T-helper 1 cell treated with Interleukin-12 subunit alpha and Interleukin-12 subunit beta and Interleukin-4 antibody, amounts not matched to agents 30 μg/mL and 1 μg/mL, for 36 hours (primary cell): Measurements from ENCODE around the gene EMD.

Experiments used
- H3K27ac Mint-ChIP-seq: one replicate; pipeline ENCODE4 v1.8.0; 2021; ENCODE audit warnings: mild to moderate bottlenecking, mixed read lengths
- H3K27me3 Mint-ChIP-seq: one replicate; pipeline ENCODE4 v1.8.0; 2021; ENCODE audit warnings: low read depth, mixed read lengths
- H3K36me3 Mint-ChIP-seq: one replicate; pipeline ENCODE4 v1.8.0; 2021; ENCODE audit warnings: low read depth, mixed read lengths
- H3K4me1 Mint-ChIP-seq: one replicate; pipeline ENCODE4 v1.8.0; 2021; ENCODE audit warnings: low read depth, mixed read lengths
- H3K4me3 Mint-ChIP-seq: one replicate; pipeline ENCODE4 v1.8.0; 2021; ENCODE audit warnings: mild to moderate bottlenecking, moderate library complexity, mixed read lengths
- H3K9me3 Mint-ChIP-seq: one replicate; pipeline ENCODE4 v1.8.0; 2021; ENCODE audit warnings: mixed read lengths

Gene EMD

GRCh38 chrX:154372612-154373022 lies 6.5 kb upstream of the EMD start:
- H3K4me3 Mint-ChIP-seq, result peak overlapping the region; percentile 81

GRCh38 chrX:154373340-154374306 lies 5.5 kb upstream of the EMD start:
- H3K9me3 Mint-ChIP-seq, result no peaks in the 10 kb centered on the region
- peaks cover 7% of the 10 kb centered on the region for H3K36me3 Mint-ChIP-seq
- H3K27me3 Mint-ChIP-seq, result no peaks in the 10 kb centered on the region
- peak overlapping the region; percentile 31 for H3K27ac Mint-ChIP-seq
- peak overlapping the region; percentile 74 for H3K4me3 Mint-ChIP-seq
- peaks cover 16% of the 10 kb centered on the region for H3K4me1 Mint-ChIP-seq

More at GRCh38 chrX:154372612-154373022, 6.5 kb upstream of the EMD start:
- no peaks in the 10 kb centered on the region for H3K9me3 Mint-ChIP-seq
- H3K27me3 Mint-ChIP-seq, result no peaks in the 10 kb centered on the region
- peak overlapping the region; percentile 92 for H3K27ac Mint-ChIP-seq
- peaks cover 11% of the 10 kb centered on the region for H3K36me3 Mint-ChIP-seq
- peaks cover 24% of the 10 kb centered on the region for H3K4me1 Mint-ChIP-seq

- Mint-ChIP-seq H3K9me3 (no peaks in the 10 kb centered on the region), H3K36me3 (peaks cover 7% of the 10 kb centered on the region), H3K27ac (peak within 1 kb of the TSS; percentile 31), H3K4me3 (peak within 1 kb of the TSS; percentile 74), H3K27me3 (no peaks in the 10 kb centered on the region), H3K4me1 (peaks cover 16% of the 10 kb centered on the region)
These were observed 4.6 kb upstream of the EMD start, which contains the start of gene FLNA for GRCh38 chrX:154374313-154375155. Gene FLNA (minus strand): TSS chrX:154374634. CDS start chrX:154371245, 3,389 bp downstream.

- Mint-ChIP-seq H3K4me3 (peak overlapping the region; percentile 17), H3K9me3 (no peaks in the 10 kb centered on the region), H3K4me1 (peaks cover 20% of the 10 kb centered on the region), H3K27ac (no peak overlapping the region), H3K36me3 (peaks cover 5% of the 10 kb centered on the region), H3K27me3 (no peaks in the 10 kb centered on the region)
These were observed 4.0 kb upstream of the EMD start for GRCh38 chrX:154375156-154375504.

DNA sequence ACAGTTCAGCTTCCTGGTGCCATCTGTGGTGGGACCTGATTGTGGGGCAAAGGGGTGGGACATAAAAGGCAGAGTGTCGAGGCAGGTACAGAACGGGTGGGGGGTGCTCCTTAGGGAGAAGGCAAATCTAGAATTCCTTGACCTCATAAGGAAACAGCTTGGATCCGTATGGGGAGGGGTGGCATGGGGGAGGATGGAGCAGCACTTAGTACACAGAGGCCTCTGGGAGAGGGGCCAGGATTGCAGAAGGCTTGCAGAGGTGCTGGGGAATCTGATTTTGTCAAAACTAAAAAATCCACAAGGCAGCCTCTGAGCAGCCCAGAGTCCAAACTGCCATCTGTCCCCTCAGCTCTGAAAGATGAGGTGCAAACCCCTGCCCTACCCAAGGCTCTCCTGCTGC lies 2.3 kb upstream of the EMD start:
- H3K27ac Mint-ChIP-seq, result no peak overlapping the region
- no peaks in the 10 kb centered on the region for H3K27me3 Mint-ChIP-seq
- H3K36me3 Mint-ChIP-seq, result peaks cover 7% of the 10 kb centered on the region
- H3K4me1 Mint-ChIP-seq, result peaks cover 27% of the 10 kb centered on the region
- H3K9me3 Mint-ChIP-seq, result no peaks in the 10 kb centered on the region
- no peak overlapping the region for H3K4me3 Mint-ChIP-seq

- H3K9me3 Mint-ChIP-seq, result no peaks in the 10 kb centered on the region
- peak overlapping the region; percentile 78 for H3K27ac Mint-ChIP-seq
- peak overlapping the region; percentile 60 for H3K4me3 Mint-ChIP-seq
- no peaks in the 10 kb centered on the region for H3K27me3 Mint-ChIP-seq
- H3K36me3 Mint-ChIP-seq, result peaks cover 7% of the 10 kb centered on the region
- peaks cover 20% of the 10 kb centered on the region for H3K4me1 Mint-ChIP-seq
These were observed 866 bp upstream of the EMD start for GRCh38 chrX:154378059-154378798.

DNA sequence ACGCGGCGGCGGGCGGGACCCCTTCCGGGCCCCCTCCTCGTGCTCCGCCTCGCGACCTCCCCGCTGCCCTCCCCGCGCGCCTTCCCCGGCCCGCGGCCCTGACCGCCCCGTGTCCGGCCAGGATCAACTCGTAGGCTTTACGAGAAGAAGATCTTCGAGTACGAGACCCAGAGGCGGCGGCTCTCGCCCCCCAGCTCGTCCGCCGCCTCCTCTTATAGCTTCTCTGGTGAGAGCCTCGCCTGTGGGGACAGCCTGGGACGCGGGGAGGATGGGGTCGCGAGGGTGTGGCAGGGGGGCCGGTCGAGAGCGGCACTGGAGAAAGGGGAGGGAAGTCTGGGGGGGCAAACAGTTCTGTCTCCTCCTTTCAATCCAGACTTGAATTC lies 465 bp downstream of the EMD start:
- peaks cover 7% of the 10 kb centered on the region for H3K36me3 Mint-ChIP-seq
- peak overlapping the region; percentile 82 for H3K4me3 Mint-ChIP-seq
- no peaks in the 10 kb centered on the region for H3K9me3 Mint-ChIP-seq
- H3K27ac Mint-ChIP-seq, result peak overlapping the region; percentile 80
- no peaks in the 10 kb centered on the region for H3K27me3 Mint-ChIP-seq
- H3K4me1 Mint-ChIP-seq, result peaks cover 17% of the 10 kb centered on the region

GRCh38 chrX:154380153-154380552 lies 1.1 kb downstream of the EMD start:
- peaks cover 16% of the 10 kb centered on the region for H3K4me1 Mint-ChIP-seq
- peaks cover 7% of the 10 kb centered on the region for H3K36me3 Mint-ChIP-seq
- H3K9me3 Mint-ChIP-seq, result no peaks in the 10 kb centered on the region
- peak overlapping the region; percentile 82 for H3K4me3 Mint-ChIP-seq
- H3K27me3 Mint-ChIP-seq, result no peaks in the 10 kb centered on the region
- peak overlapping the region; percentile 80 for H3K27ac Mint-ChIP-seq

DNA sequence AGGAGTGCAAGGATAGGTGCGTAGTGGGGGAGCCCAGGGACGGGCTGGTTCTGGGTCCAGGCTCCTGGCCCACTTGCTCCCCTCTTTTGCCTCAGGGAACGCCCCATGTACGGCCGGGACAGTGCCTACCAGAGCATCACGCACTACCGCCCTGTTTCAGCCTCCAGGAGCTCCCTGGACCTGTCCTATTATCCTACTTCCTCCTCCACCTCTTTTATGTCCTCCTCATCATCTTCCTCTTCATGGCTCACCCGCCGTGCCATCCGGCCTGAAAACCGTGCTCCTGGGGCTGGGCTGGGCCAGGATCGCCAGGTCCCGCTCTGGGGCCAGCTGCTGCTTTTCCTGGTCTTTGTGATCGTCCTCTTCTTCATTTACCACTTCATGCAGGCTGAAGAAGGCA lies 1.7 kb downstream of the EMD start:
- Mint-ChIP-seq H3K4me3 (peak overlapping the region; percentile 82), H3K27me3 (no peaks in the 10 kb centered on the region), H3K36me3 (peaks cover 7% of the 10 kb centered on the region), H3K27ac (peak overlapping the region; percentile 34), H3K4me1 (peaks cover 14% of the 10 kb centered on the region), H3K9me3 (no peaks in the 10 kb centered on the region)

DNA sequence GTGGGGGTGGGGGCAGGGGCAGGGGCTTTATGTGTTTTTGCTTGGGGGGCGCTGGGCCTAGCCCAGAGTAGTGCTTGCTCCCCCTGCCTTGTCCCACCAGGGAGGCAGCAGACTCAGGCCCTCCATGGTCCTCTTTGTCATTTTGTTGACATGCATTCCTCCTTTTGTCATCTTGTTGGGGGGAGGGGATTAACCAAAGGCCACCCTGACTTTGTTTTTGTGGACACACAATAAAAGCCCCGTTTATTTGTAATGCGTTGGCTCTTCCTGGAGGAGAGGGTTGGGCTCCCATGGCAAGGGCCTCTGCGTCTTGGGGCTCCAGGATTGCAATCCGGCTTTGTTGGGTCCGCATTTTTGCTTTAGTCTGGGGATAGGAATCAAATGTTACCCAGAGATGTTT lies 2.2 kb downstream of the EMD start:
- Mint-ChIP-seq H3K27me3 (no peaks in the 10 kb centered on the region), H3K4me3 (no peak overlapping the region), H3K4me1 (peaks cover 14% of the 10 kb centered on the region), H3K36me3 (peaks cover 7% of the 10 kb centered on the region), H3K27ac (no peak overlapping the region), H3K9me3 (no peaks in the 10 kb centered on the region)

GRCh38 chrX:154382483-154383069 lies 3.5 kb downstream of the EMD start:
- H3K4me1 Mint-ChIP-seq, result peaks cover 11% of the 10 kb centered on the region
- H3K4me3 Mint-ChIP-seq, result no peak overlapping the region
- no peaks in the 10 kb centered on the region for H3K9me3 Mint-ChIP-seq
- no peaks in the 10 kb centered on the region for H3K27me3 Mint-ChIP-seq
- H3K27ac Mint-ChIP-seq, result no peak overlapping the region
- H3K36me3 Mint-ChIP-seq, result peaks cover 7% of the 10 kb centered on the region

- Mint-ChIP-seq H3K9me3 (no peaks in the 10 kb centered on the region), H3K36me3 (peaks cover 7% of the 10 kb centered on the region), H3K27me3 (no peaks in the 10 kb centered on the region), H3K4me3 (no peak overlapping the region), H3K4me1 (peaks cover 11% of the 10 kb centered on the region), H3K27ac (no peak overlapping the region)
These were observed 4.5 kb downstream of the EMD start for GRCh38 chrX:154383359-154384283.

GRCh38 chrX:154384284-154384892 lies 5.3 kb downstream of the EMD start:
- H3K36me3 Mint-ChIP-seq, result peaks cover 7% of the 10 kb centered on the region
- H3K4me3 Mint-ChIP-seq, result no peak overlapping the region
- H3K27me3 Mint-ChIP-seq, result no peaks in the 10 kb centered on the region
- no peak overlapping the region for H3K27ac Mint-ChIP-seq
- H3K4me1 Mint-ChIP-seq, result peaks cover 11% of the 10 kb centered on the region
- H3K9me3 Mint-ChIP-seq, result no peaks in the 10 kb centered on the region
